Tibial artery (tissue), 4 donors: ENCODE results near the gene DNM3.

Experiments
- DNase-seq, 2 donors: peaks; one replicate each; pipeline ENCODE4 v3.0.0-alpha.2; 2019
- H3K27ac ChIP-seq, 2 donors: fragments of 200-600 bp; sonication (generic) in 1 of 2; 1 replicate in 1 of 2; 2 replicates in 1 of 2; pipeline ENCODE4 v1.5.1; 2018 to 2019; ENCODE audit warnings: mild to moderate bottlenecking in 1 of 2
- H3K27me3 ChIP-seq, 2 donors: fragments of 200-600 bp; sonication (generic) in 1 of 2; one replicate each; pipeline versions ENCODE4 v1.5.1 to v1.6.0; 2016 to 2019
- H3K36me3 ChIP-seq, 3 donors: fragments of 200-600 bp; sonication (generic) in 2 of 3; one replicate each; pipeline ENCODE4 v1.5.1; 2016 to 2019; ENCODE audit warnings: mild to moderate bottlenecking in 2 of 3
- H3K4me1 ChIP-seq, 4 donors: fragments of 200-600 bp; sonication (generic) in 2 of 4; 1 replicate in 3 of 4; 2 replicates in 1 of 4; pipeline ENCODE4 v1.5.1; 2016 to 2019
- H3K4me3 ChIP-seq, 2 donors: fragments of 200-600 bp; sonication (generic) in 1 of 2; 1 replicate in 1 of 2; 2 replicates in 1 of 2; pipeline ENCODE4 v1.5.1; 2018 to 2019; ENCODE audit warnings: mild to moderate bottlenecking in 2 of 2
- H3K9me3 ChIP-seq, 3 donors: fragments of 200-600 bp; sonication (generic) in 1 of 3; one replicate each; pipeline ENCODE4 v1.5.1; 2016 to 2019
- intact Hi-C: fragments of 100-400 bp; cut with DNase I; formaldehyde crosslinking; loops from one replicate; pipeline ENCODE4 v1.15.0; 2023; ENCODE audit warnings: low total_unique reads
- TF ChIP-seq, protein P1 (sequence below), 2 experiments: fragments of 200-600 bp in 1 of 2; fragments of 450-650 bp in 1 of 2; IDR thresholded peaks; one replicate each; pipeline ENCODE4 v1.5.1; 2017 to 2019; ENCODE audit warnings: antibody characterized with exemption in 2 of 2, mild to moderate bottlenecking in 1 of 2, moderate library complexity in 1 of 2

DNM3 gene

DNA sequence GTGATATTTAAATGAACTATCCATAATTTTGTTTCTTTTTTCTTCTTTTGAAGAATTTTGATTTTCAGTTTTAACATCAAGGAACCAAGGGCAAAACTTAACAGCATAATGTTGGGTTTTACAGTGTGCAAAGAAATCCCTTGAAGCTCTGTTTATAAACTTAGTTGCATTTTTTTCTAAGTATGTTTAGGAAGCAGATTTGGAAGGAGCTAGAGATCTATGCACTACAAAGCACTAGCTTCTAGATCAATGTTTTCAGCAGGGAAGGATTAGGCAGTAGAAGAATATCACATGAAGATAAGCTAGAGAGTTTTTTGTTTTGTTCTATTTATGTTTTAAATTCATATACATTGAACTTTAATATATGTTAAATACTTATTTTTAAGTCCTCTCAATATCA, 328.5 kb downstream of the DNM3 start:
- no peaks in the 10 kb centered on the region for H3K9me3 ChIP-seq
- TF ChIP-seq, protein P1, sequence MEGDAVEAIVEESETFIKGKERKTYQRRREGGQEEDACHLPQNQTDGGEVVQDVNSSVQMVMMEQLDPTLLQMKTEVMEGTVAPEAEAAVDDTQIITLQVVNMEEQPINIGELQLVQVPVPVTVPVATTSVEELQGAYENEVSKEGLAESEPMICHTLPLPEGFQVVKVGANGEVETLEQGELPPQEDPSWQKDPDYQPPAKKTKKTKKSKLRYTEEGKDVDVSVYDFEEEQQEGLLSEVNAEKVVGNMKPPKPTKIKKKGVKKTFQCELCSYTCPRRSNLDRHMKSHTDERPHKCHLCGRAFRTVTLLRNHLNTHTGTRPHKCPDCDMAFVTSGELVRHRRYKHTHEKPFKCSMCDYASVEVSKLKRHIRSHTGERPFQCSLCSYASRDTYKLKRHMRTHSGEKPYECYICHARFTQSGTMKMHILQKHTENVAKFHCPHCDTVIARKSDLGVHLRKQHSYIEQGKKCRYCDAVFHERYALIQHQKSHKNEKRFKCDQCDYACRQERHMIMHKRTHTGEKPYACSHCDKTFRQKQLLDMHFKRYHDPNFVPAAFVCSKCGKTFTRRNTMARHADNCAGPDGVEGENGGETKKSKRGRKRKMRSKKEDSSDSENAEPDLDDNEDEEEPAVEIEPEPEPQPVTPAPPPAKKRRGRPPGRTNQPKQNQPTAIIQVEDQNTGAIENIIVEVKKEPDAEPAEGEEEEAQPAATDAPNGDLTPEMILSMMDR (IDR thresholded peaks at IDR 0.05) = no peak

DNA sequence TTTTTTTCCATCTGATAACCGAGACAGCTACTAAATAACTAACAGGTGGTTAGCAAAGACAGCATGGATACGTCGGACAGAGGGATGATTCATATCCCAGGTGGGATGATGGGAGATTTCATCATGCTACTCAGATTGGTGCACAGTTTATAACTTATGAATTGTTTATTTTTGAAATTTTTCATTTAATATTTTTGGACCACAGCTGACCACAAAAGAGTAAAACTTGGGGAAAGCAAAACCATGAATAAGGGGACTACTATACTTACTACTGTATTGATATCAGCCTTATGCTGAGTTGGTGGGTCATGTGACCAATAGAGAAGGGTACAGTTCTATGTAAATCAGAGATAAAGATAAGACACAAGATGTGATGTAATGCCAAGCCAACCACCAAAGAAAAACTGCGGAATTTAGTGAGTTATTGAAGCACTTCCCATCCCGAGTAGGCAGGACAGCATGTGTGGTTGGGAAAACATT, 331.1 kb downstream of the DNM3 start:
- intact Hi-C loops = no loop called here
- no peaks in the 10 kb centered on the region for H3K36me3 ChIP-seq
- no peaks in the 10 kb centered on the region for H3K4me1 ChIP-seq
- no peaks in the 10 kb centered on the region for H3K27me3 ChIP-seq
- no peaks in the 10 kb centered on the region for H3K9me3 ChIP-seq
- TF ChIP-seq, protein P1 (IDR thresholded peaks at IDR 0.05) = no peak
- DNase-seq = no peak
- no peak overlapping the region for H3K4me3 ChIP-seq
- no peak overlapping the region for H3K27ac ChIP-seq

More for the DNA sequence above, 328.5 kb downstream of the DNM3 start:
- H3K4me1 ChIP-seq = no peaks in the 10 kb centered on the region
- H3K36me3 ChIP-seq = no peaks in the 10 kb centered on the region
- intact Hi-C loops = no loop called here
- H3K27me3 ChIP-seq = no peaks in the 10 kb centered on the region
- no peak for DNase-seq
- H3K4me3 ChIP-seq = no peak overlapping the region
- no peak overlapping the region for H3K27ac ChIP-seq

DNA sequence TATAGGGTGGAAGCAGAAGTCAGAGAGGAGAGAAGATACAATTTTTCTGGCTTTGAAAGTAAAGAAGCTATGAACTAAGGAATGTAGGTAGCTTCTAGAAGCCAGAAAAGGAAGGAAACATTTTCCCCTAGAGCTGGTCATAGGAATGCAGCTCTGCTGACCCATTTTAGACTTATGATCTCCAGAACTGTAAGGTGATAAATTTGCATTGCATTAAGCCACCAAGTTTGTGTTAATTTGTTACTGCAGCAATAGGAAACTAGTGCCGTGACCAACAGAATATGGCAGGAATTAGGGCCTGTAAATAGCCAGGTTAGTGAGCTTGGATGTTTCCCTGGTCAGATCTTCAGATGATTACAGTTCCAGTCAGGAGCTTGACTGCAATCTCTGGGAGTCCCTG, 334.9 kb downstream of the DNM3 start:
- TF ChIP-seq, protein P1 (IDR thresholded peaks at IDR 0.05) = no peak
- intact Hi-C loops = no loop called here
- H3K27ac ChIP-seq = no peak overlapping the region
- no peaks in the 10 kb centered on the region for H3K9me3 ChIP-seq
- peaks cover 0 to 13% (median 2%) of the 10 kb centered on the region in 4 donors for H3K4me1 ChIP-seq
- H3K36me3 ChIP-seq = no peaks in the 10 kb centered on the region
- H3K4me3 ChIP-seq = no peak overlapping the region
- DNase-seq = no peak
- no peaks in the 10 kb centered on the region for H3K27me3 ChIP-seq

DNA sequence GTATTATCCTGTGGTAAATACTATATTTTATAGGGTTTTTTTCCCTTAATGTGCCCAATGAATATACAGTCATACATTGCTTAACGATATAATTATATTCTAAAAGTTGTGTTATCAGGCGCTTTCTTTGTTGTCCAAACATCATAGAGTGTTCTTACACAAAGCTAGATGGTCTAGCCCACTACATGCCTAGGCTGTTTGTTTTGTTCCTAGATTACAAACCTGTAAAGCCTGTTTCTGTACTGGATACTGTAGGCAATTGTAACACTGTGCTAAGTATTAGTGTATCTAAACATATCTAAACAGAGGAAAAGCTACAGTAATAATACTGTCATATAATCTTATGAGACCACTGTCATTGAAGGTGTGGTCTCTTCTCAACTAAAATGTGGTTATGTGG, 336.6 kb downstream of the DNM3 start:
- intact Hi-C loops = no loop called here
- Histone ChIP-seq H3K4me3 (no peak overlapping the region), H3K36me3 (no peaks in the 10 kb centered on the region), H3K4me1 (peaks cover 0 to 26% (median 7%) of the 10 kb centered on the region in 4 donors), H3K27ac (no peak overlapping the region), H3K27me3 (no peaks in the 10 kb centered on the region), H3K9me3 (no peaks in the 10 kb centered on the region)
- TF ChIP-seq, protein P1 (IDR thresholded peaks at IDR 0.05) = no peak
- no peak for DNase-seq

DNA sequence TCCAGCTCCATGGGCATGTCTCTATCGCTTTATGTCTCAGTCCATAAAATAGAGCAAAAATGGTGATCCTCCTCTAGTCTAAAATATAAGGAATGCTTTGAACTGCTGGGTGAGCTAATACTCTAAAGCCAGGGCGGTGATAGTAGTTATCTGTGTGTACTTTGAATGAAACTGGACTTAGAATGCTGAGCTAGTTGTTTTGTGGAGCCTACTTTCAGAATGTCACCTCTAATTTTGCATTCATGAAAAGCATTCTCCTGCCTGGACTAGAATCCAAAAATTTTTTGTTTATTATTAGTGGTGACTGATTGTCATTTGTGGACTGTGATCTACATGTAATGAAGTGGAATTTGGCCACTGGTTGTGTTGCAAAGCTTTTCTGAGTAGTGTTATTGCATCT, 337.6 kb downstream of the DNM3 start:
- Histone ChIP-seq H3K27ac (no peak overlapping the region), H3K4me1 (peaks cover 0 to 26% (median 7%) of the 10 kb centered on the region in 4 donors), H3K4me3 (no peak overlapping the region), H3K27me3 (no peaks in the 10 kb centered on the region), H3K36me3 (no peaks in the 10 kb centered on the region), H3K9me3 (no peaks in the 10 kb centered on the region)
- intact Hi-C loops = no loop called here
- TF ChIP-seq, protein P1 (IDR thresholded peaks at IDR 0.05) = no peak
- no peak for DNase-seq

DNA sequence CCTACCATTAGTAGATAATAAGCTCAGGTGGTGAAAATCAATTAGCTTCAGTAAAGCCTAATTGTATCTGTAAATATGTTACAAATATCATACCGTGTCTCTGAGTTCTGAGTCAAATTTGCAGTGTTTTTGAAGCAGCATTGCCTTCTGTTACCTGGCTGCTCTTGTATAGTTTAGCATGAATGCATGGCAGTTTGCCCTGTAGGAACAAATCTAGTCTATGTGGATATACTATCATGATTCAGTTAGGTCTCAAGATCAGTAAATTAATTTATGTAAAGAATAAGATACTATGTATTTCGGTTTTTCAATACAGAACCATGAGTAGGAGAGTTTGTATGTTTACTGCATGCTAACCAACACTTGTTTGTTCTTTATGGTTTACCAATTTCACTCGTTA, 338.6 kb downstream of the DNM3 start:
- TF ChIP-seq, protein P1 (IDR thresholded peaks at IDR 0.05) = no peak
- DNase-seq = no peak
- no peaks in the 10 kb centered on the region for H3K9me3 ChIP-seq
- intact Hi-C loops = no loop called here
- H3K4me1 ChIP-seq = peaks cover 0 to 27% (median 7%) of the 10 kb centered on the region in 4 donors
- no peaks in the 10 kb centered on the region for H3K36me3 ChIP-seq
- H3K4me3 ChIP-seq = no peak overlapping the region
- peak overlapping the region; percentile 59 to 76 for H3K27ac ChIP-seq
- H3K27me3 ChIP-seq = no peaks in the 10 kb centered on the region
